Measurements from ENCODE around the gene SPI1.
A peak's percentile ranks its signal among the peaks of the same experiment; 100 is the strongest.

SPI1 gene

DNA sequence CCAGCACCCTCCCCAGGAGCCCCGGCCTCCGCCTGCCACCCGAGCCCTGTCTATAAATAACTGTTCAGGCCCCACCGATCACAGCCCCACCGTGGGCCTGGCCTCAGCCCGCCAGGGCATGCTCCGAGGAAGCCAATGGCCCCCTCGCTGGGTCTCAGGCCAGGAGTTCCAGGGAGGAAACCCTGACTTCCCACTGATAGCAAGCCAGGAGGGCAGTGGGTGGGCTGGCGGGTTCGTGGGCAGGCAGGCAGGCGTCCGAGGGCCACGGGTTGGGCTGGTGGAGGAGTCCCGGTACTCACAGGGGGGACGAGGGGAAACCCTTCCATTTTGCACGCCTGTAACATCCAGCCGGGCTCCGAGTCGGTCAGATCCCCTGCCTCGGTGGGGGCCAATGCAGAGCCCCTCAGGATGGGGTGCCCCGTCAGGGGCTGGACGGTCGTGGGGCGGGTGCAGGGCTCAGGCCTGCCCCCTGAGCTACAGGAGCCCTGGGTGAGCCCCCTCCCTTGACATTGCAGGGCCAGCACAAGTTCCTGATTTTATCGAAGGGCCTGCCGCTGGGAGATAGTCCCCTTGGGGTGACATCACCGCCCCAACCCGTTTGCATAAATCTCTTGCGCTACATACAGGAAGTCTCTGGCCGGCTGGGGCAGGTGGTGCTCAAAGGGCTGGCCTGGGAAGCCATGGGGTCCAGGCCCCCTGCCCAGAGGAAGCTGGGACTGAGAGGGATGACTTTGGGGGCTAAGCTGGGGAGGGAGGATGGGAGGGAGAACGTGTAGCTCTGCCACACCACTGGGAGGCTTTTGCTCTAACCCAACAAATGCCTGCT lies at the start of gene SPI1:
Gene SPI1 (minus strand): TSS at position 538 of the 826 bp plus-strand sequence. CDS start 194 bp downstream, at position 344.
- Histone ChIP-seq H3K4me1 (no peaks in the 10 kb centered on the region), H3K27me3 (ENCODE audit: low read depth) (no peaks in the 10 kb centered on the region), H3K4me3 (no peak within 1 kb of the TSS), H3K36me3 (replicated peaks) (no peaks in the 10 kb centered on the region), H3K9me3 (no peaks in the 10 kb centered on the region)
- DNase-seq (ENCODE audit: low spot score in 2 of 2) = no peak
- in situ Hi-C loops (cut with MboI; ENCODE audit: low sequenced_read_pairs) = no loop called here

DNA sequence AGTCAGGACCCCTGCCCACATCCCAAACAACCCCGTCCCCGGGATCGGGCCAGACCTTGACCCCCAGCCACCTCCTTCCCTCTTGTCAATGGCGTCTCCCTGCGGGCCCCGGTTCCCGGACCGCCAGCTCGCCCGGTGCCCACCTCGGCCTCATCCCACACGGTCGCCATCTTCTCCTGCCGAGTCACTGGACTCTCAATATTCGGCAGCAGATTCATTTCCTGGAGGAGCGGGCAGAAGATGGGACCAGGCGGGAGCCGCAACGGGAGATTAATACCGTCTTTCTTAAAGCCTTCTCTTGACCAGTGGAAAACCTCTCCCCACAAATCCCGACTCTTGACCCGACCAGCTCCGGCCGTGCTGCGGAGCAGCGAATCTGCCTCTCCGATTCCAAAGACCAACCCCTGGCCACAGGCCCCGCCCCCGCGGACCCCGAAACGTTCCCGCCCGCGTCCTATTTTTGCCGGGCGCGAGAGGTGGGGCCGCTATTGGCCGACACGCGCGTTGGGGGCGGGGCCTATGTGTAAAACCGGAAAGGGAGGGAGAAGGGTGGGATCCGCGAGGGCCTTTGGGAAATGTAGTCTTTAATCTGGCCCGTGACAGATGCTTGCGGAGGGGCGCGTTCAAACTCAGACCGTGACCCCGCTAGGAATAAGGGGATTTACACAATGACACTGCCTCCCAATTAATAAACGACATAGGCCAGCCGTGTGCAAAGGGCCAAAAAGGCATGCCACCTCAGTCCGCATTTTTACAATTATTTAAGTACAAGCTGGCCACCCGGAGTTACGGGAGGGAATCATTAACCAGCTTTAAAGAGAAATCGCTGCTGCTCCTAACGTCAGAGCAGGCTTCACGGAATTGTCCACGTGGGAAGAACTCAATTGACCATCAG lies 48.0 kb upstream of the SPI1 start, which contains the start of gene PSMC3:
Gene PSMC3 (minus strand): TSS at position 378 of the 895 bp plus-strand sequence. CDS start 160 bp downstream, at position 218.
- H3K36me3 ChIP-seq (replicated peaks) = peaks cover 40% of the 10 kb centered on the region
- peak; percentile 98 to 99 for DNase-seq (ENCODE audit: low spot score in 2 of 2)
- peak within 1 kb of the TSS; percentile 80 for H3K4me3 ChIP-seq
- in situ Hi-C loops (cut with MboI; ENCODE audit: low sequenced_read_pairs) = no loop called here
- no peaks in the 10 kb centered on the region for H3K9me3 ChIP-seq
- H3K4me1 ChIP-seq = peaks cover 6% of the 10 kb centered on the region
- no peaks in the 10 kb centered on the region for H3K27me3 ChIP-seq (ENCODE audit: low read depth)

DNA sequence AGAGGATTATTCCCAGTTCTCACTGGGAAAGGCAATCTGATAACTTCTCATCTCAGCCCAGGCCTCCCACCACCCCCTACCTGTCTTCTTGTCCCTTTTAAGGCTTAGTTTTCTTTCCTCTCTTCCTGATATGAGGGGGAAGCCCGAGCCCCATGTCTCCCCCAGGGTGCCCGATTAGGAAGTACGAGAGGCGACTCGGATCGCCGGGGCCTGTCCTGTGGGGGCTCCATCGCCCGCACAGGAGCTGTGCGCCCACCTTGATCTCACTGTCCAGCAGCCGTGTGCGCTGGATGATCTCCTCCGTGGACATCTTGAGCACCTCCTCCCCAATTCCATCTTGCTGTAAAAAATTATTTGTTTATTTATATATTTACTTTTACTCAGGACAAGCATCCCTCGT lies 47.3 kb upstream of the SPI1 start:
- in situ Hi-C loops (cut with MboI; ENCODE audit: low sequenced_read_pairs) = no loop called here
- no peak for DNase-seq (ENCODE audit: low spot score in 2 of 2)
- peak overlapping the region; percentile 80 for H3K4me3 ChIP-seq
- peaks cover 6% of the 10 kb centered on the region for H3K4me1 ChIP-seq
- H3K36me3 ChIP-seq (replicated peaks) = peaks cover 45% of the 10 kb centered on the region
- H3K27me3 ChIP-seq (ENCODE audit: low read depth) = no peaks in the 10 kb centered on the region
- H3K9me3 ChIP-seq = no peaks in the 10 kb centered on the region

DNA sequence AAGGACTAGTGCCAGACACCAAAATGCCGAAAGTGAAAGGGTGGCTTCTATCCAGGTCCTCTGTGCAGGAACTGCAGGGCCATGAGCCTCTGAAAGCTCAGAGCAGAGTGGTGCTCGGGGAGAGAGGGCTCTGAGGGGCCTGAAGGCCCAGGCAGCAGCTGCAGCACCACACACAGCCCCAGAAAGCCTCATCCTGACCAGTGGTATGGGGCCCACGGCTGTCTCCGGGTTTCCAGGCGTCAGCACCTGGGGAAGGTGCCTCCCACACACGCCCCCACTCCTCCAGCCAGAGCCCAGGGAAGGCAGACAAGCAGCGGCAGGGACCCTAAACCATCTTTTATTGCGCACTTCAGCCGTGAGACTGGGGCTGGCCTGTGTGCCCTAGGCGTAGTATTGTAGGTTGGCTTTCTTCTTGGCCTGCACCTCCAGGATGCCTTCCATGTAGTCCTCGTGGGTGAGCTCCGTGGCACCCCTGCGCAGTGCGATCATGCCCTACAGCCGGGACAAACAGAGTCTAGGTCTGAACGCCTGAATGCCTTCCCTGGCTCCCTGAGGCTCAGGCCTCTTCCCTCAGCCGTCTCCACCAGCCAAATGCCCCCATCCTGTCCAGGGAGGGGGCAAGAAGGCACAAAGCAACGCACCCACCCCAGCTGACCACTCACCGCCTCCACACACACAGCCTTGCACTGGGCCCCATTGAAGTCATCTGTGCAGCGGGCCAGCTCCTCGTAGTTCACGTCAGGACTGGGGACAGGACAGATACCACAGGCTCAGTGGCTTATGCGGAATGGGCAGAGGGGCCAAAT lies 40.3 kb upstream of the SPI1 start:
- Histone ChIP-seq H3K36me3 (replicated peaks) (peaks cover 91% of the 10 kb centered on the region), H3K4me3 (no peak overlapping the region), H3K27me3 (ENCODE audit: low read depth) (no peaks in the 10 kb centered on the region), H3K9me3 (no peaks in the 10 kb centered on the region), H3K4me1 (no peaks in the 10 kb centered on the region; the same call in 1 of the 2 replicates)
- in situ Hi-C loops (cut with MboI; ENCODE audit: low sequenced_read_pairs) = no loop called here
- DNase-seq (ENCODE audit: low spot score in 2 of 2) = no peak

DNA sequence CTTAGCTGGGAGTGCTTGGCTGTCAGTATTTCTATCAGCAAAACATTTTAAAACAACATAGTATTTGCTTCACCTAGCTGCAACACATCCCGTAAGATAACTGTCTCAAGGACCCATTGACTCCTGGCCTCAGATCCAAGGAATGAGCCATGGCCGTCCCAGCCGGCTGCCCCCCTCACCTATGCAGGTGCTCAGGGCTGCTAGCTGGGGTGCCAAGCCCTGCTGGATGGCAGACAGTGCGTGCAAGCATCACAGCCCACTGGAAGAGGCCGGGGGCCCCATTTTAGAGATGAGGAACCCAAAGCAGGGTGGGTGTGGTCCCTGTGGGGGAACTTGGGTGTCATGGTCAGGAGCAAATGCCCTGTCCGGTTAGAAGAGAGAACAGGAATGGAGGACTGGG lies 39.4 kb upstream of the SPI1 start:
- Histone ChIP-seq H3K4me1 (no peaks in the 10 kb centered on the region; the same call in 1 of the 2 replicates), H3K9me3 (no peaks in the 10 kb centered on the region), H3K4me3 (no peak overlapping the region), H3K36me3 (replicated peaks) (peaks cover 87% of the 10 kb centered on the region), H3K27me3 (ENCODE audit: low read depth) (no peaks in the 10 kb centered on the region)
- in situ Hi-C loops (cut with MboI; ENCODE audit: low sequenced_read_pairs) = no loop called here
- no peak for DNase-seq (ENCODE audit: low spot score in 2 of 2)

DNA sequence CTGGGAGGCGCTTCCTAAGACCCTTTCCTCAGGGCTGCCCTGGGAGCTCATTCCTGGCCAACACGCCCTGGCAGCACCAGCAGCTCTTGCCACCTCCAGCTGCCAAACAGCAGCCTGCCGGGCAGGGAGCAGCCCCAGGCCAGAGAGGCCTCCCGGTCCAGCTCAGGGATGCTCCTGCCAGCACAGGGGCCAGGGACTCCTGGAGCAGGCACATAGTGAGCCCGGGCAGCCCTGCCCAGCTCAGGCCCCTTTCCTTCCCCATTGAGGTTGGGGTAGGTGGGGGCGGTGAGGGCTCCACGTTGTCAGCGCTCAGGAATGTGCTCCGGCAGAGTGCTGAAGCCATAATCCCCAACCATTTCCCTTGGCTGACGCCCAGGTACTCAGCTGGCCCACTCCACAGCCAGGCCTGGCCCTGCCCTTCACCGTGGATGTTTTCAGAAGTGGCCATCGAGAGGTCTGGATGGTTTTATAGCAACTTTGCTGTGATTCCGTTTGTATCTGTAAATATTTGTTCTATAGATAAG lies 37.7 kb upstream of the SPI1 start:
- Histone ChIP-seq H3K36me3 (replicated peaks) (peaks cover 83% of the 10 kb centered on the region), H3K4me3 (no peak overlapping the region), H3K27me3 (ENCODE audit: low read depth) (no peaks in the 10 kb centered on the region), H3K4me1 (no peaks in the 10 kb centered on the region; the same call in 1 of the 2 replicates), H3K9me3 (no peaks in the 10 kb centered on the region)
- peak; percentile 28 to 71 for DNase-seq (ENCODE audit: low spot score in 2 of 2)
- in situ Hi-C loops (cut with MboI; ENCODE audit: low sequenced_read_pairs) = no loop called here

DNA sequence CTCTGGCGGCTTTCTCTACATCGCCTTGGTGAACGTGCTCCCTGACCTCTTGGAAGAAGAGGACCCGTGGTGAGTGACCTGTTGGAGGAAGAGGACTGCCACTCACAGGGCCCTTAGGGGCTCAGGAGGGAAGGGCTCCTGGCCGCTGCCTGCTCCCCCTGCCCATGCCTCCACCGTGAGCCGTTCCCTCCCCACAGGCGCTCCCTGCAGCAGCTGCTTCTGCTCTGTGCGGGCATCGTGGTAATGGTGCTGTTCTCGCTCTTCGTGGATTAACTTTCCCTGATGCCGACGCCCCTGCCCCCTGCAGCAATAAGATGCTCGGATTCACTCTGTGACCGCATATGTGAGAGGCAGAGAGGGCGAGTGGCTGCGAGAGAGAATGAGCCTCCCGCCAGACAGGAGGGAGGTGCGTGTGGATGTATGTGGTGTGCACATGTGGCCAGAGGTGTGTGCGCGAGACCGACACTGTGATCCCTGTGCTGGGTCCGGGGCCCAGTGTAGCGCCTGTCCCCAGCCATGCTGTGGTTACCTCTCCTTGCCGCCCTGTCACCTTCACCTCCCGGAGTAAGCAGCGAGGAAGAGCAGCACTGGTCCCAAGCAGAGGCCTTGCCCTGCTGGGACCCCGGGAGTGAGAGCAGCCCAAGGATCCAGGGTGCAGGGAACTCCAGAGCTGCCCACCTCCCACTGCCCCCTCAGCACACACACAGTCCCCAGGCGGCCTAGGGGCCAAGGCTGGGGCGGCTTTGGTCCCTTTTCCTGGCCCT lies 36.9 kb upstream of the SPI1 start:
- peaks cover 79% of the 10 kb centered on the region for H3K36me3 ChIP-seq (replicated peaks)

DNA sequence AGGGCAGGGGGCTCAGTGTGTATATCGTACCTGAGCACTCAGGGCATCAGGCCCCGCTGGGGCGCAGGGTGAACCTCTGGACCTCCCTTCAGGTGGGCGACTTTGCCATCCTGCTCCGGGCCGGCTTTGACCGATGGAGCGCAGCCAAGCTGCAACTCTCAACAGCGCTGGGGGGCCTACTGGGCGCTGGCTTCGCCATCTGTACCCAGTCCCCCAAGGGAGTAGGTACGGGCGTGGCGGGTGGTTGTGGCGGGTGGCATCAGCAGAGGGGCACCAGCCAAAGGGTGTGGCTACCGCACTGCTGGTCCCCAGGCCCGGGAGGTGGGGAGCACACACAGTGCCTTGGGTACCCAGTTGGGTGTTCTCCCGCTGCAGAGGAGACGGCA lies 36.3 kb upstream of the SPI1 start:
- no peak for DNase-seq (ENCODE audit: low spot score in 2 of 2)
- peaks cover under 1% of the 10 kb centered on the region; the same call in 1 of the 2 replicates for H3K4me1 ChIP-seq
- H3K9me3 ChIP-seq = no peaks in the 10 kb centered on the region
- H3K4me3 ChIP-seq = no peak overlapping the region
- H3K36me3 ChIP-seq (replicated peaks) = peaks cover 75% of the 10 kb centered on the region
- in situ Hi-C loops (cut with MboI; ENCODE audit: low sequenced_read_pairs) = no loop called here
- H3K27me3 ChIP-seq (ENCODE audit: low read depth) = no peaks in the 10 kb centered on the region

More for the DNA sequence above, 36.9 kb upstream of the SPI1 start:
- no peak for DNase-seq (ENCODE audit: low spot score in 2 of 2)
- no peaks in the 10 kb centered on the region for H3K27me3 ChIP-seq (ENCODE audit: low read depth)
- H3K4me3 ChIP-seq = no peak overlapping the region
- H3K4me1 ChIP-seq = no peaks in the 10 kb centered on the region; the same call in 1 of the 2 replicates
- in situ Hi-C loops (cut with MboI; ENCODE audit: low sequenced_read_pairs) = no loop called here
- no peaks in the 10 kb centered on the region for H3K9me3 ChIP-seq

DNA sequence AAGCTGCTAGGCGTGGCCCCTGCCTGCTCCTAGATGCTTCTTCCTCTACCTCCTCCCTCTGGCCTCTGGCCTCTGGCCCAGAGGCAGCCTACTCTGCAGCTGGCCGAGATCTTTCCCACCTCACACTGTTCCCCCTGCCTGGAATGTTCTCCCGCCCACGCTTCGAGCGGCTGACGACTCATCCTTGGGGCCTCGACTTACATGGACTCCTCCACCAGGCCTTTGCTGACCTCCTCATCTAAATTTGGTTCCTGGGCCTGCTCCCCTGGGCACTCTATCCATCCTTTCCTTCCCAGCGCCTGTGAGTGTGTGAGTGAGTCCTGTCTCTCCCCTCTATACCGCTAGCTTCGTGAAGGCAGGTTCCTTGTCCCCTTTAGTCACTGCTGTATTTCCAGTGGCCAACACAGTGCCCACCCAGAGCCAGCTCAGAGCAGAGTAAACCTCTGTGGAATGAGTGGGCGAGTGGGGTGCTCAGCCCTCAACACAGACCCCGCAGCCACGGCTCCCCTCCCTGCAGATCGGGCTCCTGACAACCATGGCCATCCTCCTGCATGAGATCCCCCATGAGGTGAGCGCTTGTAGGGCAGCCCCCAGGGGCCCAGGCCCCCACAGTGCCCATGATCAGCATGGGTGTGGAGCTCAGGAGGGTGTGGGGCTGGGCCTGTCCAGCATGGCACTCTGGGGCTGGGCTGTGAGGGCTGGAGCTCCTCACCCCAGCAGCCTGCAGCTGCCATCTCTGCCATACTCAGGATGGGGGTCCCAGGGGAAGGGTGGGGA lies 35.7 kb upstream of the SPI1 start:
- H3K36me3 ChIP-seq (replicated peaks) = peaks cover 71% of the 10 kb centered on the region
- no peak overlapping the region for H3K4me3 ChIP-seq
- in situ Hi-C loops (cut with MboI; ENCODE audit: low sequenced_read_pairs) = no loop called here
- no peaks in the 10 kb centered on the region for H3K27me3 ChIP-seq (ENCODE audit: low read depth)
- peaks cover 7% of the 10 kb centered on the region; the same call in 1 of the 2 replicates for H3K4me1 ChIP-seq
- H3K9me3 ChIP-seq = no peaks in the 10 kb centered on the region
- no peak for DNase-seq (ENCODE audit: low spot score in 2 of 2)

DNA sequence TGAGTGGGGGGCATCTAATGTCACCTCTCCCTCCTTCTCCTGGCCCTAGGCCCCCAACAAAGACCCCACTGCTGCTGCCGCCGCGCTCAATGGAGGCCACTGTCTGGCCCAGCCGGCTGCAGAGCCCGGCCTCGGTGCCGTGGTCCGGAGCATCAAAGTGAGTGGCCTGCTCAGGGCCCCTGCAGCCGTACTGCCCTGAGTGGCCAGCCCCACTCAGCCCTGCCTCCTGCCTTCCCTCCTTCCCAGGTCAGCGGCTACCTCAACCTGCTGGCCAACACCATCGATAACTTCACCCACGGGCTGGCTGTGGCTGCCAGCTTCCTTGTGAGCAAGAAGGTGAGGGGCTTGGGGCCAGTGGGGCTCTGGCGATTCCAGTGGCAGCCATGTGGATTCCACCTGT lies 35.0 kb upstream of the SPI1 start:
- no peak for DNase-seq (ENCODE audit: low spot score in 2 of 2)
- H3K4me3 ChIP-seq = no peak overlapping the region
- peaks cover 7% of the 10 kb centered on the region; the same call in 1 of the 2 replicates for H3K4me1 ChIP-seq
- no peaks in the 10 kb centered on the region for H3K27me3 ChIP-seq (ENCODE audit: low read depth)
- H3K36me3 ChIP-seq (replicated peaks) = peaks cover 63% of the 10 kb centered on the region
- in situ Hi-C loops (cut with MboI; ENCODE audit: low sequenced_read_pairs) = no loop called here
- no peaks in the 10 kb centered on the region for H3K9me3 ChIP-seq

DNA sequence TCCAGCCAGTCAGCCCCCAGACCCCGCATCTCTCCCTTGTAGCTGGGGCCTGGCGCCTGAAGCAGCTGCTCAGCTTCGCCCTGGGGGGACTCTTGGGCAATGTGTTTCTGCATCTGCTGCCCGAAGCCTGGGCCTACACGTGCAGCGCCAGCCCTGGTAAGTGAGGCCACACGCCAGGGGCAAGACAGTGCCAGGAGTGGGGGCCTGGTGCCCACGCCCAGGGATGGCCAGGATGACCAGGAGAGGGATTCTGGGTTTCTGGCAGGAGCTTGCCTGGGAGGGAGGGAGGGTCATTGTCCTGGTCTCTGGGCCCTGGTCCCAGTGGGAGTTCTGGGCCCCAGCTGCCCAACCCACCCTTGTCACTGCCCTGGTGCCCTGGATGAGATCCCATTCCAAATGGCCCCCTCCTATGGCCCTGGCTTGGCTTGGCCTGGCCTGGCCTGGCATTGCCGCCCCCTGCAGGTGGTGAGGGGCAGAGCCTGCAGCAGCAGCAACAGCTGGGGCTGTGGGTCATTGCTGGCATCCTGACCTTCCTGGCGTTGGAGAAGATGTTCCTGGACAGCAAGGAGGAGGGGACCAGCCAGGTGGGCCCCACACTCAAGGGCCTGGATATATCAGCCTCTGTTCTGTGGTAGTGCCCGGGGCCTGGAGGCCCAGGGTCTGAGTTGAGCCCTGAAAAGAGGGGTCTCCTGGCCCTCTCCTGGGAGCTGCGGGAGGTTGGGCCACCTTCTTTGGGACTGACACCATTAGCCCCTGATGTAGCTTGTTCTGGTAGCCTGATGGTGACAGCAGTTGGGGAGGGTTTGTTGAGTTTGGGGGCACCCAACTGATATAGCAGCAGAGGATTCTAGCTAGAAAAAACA lies 33.8 kb upstream of the SPI1 start:
- in situ Hi-C loops (cut with MboI; ENCODE audit: low sequenced_read_pairs) = no loop called here
- H3K9me3 ChIP-seq = no peaks in the 10 kb centered on the region

More for the DNA sequence above, 33.8 kb upstream of the SPI1 start:
- peak; percentile 22 to 81 for DNase-seq (ENCODE audit: low spot score in 2 of 2)
- no peaks in the 10 kb centered on the region for H3K27me3 ChIP-seq (ENCODE audit: low read depth)
- peaks cover 13% of the 10 kb centered on the region for H3K4me1 ChIP-seq
- H3K4me3 ChIP-seq = no peak overlapping the region
- peaks cover 51% of the 10 kb centered on the region for H3K36me3 ChIP-seq (replicated peaks)

Measured in HAP-1 (cell line).